IPS-18a (cell line): ENCODE measurements around the gene VEGFC.

ENCODE experiments used
- H3K27ac ChIP-seq: one replicate; pipeline ENCODE4 v1.5.1; 2013; ENCODE audit warnings: low read length
- H3K27me3 ChIP-seq: one replicate; pipeline ENCODE4 v1.6.1; 2013; ENCODE audit warnings: mild to moderate bottlenecking, low read length; ENCODE audit not compliant: control insufficient read depth, insufficient read depth
- H3K36me3 ChIP-seq: one replicate; pipeline ENCODE4 v1.6.1; 2013; ENCODE audit warnings: low read depth, low read length; ENCODE audit not compliant: control insufficient read depth
- H3K4me1 ChIP-seq: one replicate; pipeline ENCODE4 v1.6.1; 2013; ENCODE audit warnings: low read depth, low read length; ENCODE audit not compliant: control insufficient read depth
- H3K4me3 ChIP-seq: one replicate; pipeline ENCODE4 v1.5.1; 2013; ENCODE audit warnings: low read length
- H3K9ac ChIP-seq: one replicate; pipeline ENCODE4 v1.6.1; 2013; ENCODE audit warnings: mild to moderate bottlenecking, low read length, moderate library complexity
- H3K9me3 ChIP-seq: one replicate; pipeline ENCODE4 v1.6.1; 2013; ENCODE audit warnings: low read depth, low read length; ENCODE audit not compliant: control insufficient read depth

The VEGFC gene

GRCh38 chr4:176734461-176734860 lies 58.3 kb downstream of the VEGFC start:
- no peak overlapping the region for H3K9ac ChIP-seq
- H3K4me3 ChIP-seq = no peak overlapping the region
- H3K36me3 ChIP-seq = no peaks in the 10 kb centered on the region
- H3K27me3 ChIP-seq = no peaks in the 10 kb centered on the region
- no peaks in the 10 kb centered on the region for H3K4me1 ChIP-seq
- H3K27ac ChIP-seq = no peak overlapping the region
- no peaks in the 10 kb centered on the region for H3K9me3 ChIP-seq

GRCh38 chr4:176729489-176729888 lies 63.2 kb downstream of the VEGFC start:
- Histone ChIP-seq H3K9ac (no peak overlapping the region), H3K36me3 (no peaks in the 10 kb centered on the region), H3K27me3 (no peaks in the 10 kb centered on the region), H3K9me3 (no peaks in the 10 kb centered on the region), H3K27ac (no peak overlapping the region), H3K4me3 (no peak overlapping the region), H3K4me1 (no peaks in the 10 kb centered on the region)

- Histone ChIP-seq H3K27me3 (no peaks in the 10 kb centered on the region), H3K9me3 (no peaks in the 10 kb centered on the region), H3K36me3 (no peaks in the 10 kb centered on the region), H3K4me1 (no peaks in the 10 kb centered on the region), H3K27ac (no peak overlapping the region), H3K9ac (no peak overlapping the region), H3K4me3 (no peak overlapping the region)
These were observed 65.9 kb downstream of the VEGFC start for GRCh38 chr4:176726803-176727202.

GRCh38 chr4:176721459-176721858 lies 71.3 kb downstream of the VEGFC start:
- Histone ChIP-seq H3K27me3 (no peaks in the 10 kb centered on the region), H3K9me3 (no peaks in the 10 kb centered on the region), H3K9ac (no peak overlapping the region), H3K36me3 (no peaks in the 10 kb centered on the region), H3K27ac (no peak overlapping the region), H3K4me3 (no peak overlapping the region), H3K4me1 (no peaks in the 10 kb centered on the region)

- H3K9ac ChIP-seq = no peak overlapping the region
- H3K9me3 ChIP-seq = no peaks in the 10 kb centered on the region
- H3K27ac ChIP-seq = no peak overlapping the region
- no peaks in the 10 kb centered on the region for H3K36me3 ChIP-seq
- no peaks in the 10 kb centered on the region for H3K4me1 ChIP-seq
- H3K27me3 ChIP-seq = no peaks in the 10 kb centered on the region
- H3K4me3 ChIP-seq = no peak overlapping the region
These were observed 73.8 kb downstream of the VEGFC start for GRCh38 chr4:176718881-176719280.

- Histone ChIP-seq H3K36me3 (no peaks in the 10 kb centered on the region), H3K9me3 (no peaks in the 10 kb centered on the region), H3K4me1 (no peaks in the 10 kb centered on the region), H3K9ac (no peak overlapping the region), H3K4me3 (no peak overlapping the region), H3K27me3 (no peaks in the 10 kb centered on the region), H3K27ac (no peak overlapping the region)
These were observed 75.5 kb downstream of the VEGFC start for GRCh38 chr4:176717237-176717636.

- H3K9ac ChIP-seq = no peak overlapping the region
- no peaks in the 10 kb centered on the region for H3K4me1 ChIP-seq
- H3K4me3 ChIP-seq = no peak overlapping the region
- H3K27ac ChIP-seq = no peak overlapping the region
- H3K27me3 ChIP-seq = no peaks in the 10 kb centered on the region
- no peaks in the 10 kb centered on the region for H3K36me3 ChIP-seq
- H3K9me3 ChIP-seq = no peaks in the 10 kb centered on the region
These were observed 83.3 kb downstream of the VEGFC start for GRCh38 chr4:176709417-176709816.

- H3K27ac ChIP-seq = no peak overlapping the region
- no peaks in the 10 kb centered on the region for H3K36me3 ChIP-seq
- no peak overlapping the region for H3K9ac ChIP-seq
These were observed 83.9 kb downstream of the VEGFC start for GRCh38 chr4:176708771-176709311.

GRCh38 chr4:176690716-176691115 lies 102.0 kb downstream of the VEGFC start:
- Histone ChIP-seq H3K36me3 (no peaks in the 10 kb centered on the region), H3K9me3 (no peaks in the 10 kb centered on the region), H3K27me3 (no peaks in the 10 kb centered on the region), H3K9ac (no peak overlapping the region), H3K27ac (no peak overlapping the region), H3K4me1 (no peaks in the 10 kb centered on the region), H3K4me3 (no peak overlapping the region)

More at GRCh38 chr4:176708771-176709311, 83.9 kb downstream of the VEGFC start:
- Histone ChIP-seq H3K4me3 (no peak overlapping the region), H3K27me3 (no peaks in the 10 kb centered on the region), H3K4me1 (no peaks in the 10 kb centered on the region), H3K9me3 (no peaks in the 10 kb centered on the region)

GRCh38 chr4:176680668-176681180 lies 112.0 kb downstream of the VEGFC start:
- no peak overlapping the region for H3K4me3 ChIP-seq
- H3K9me3 ChIP-seq = no peaks in the 10 kb centered on the region
- H3K27me3 ChIP-seq = no peaks in the 10 kb centered on the region
- no peaks in the 10 kb centered on the region for H3K36me3 ChIP-seq
- H3K27ac ChIP-seq = no peak overlapping the region
- H3K4me1 ChIP-seq = no peaks in the 10 kb centered on the region
- H3K9ac ChIP-seq = no peak overlapping the region

- Histone ChIP-seq H3K9me3 (no peaks in the 10 kb centered on the region), H3K36me3 (no peaks in the 10 kb centered on the region), H3K27ac (no peak overlapping the region), H3K4me3 (no peak overlapping the region), H3K27me3 (no peaks in the 10 kb centered on the region), H3K9ac (no peak overlapping the region), H3K4me1 (peaks cover 4% of the 10 kb centered on the region)
These were observed 115.8 kb downstream of the VEGFC start for GRCh38 chr4:176676901-176677300.

- Histone ChIP-seq H3K4me3 (no peak overlapping the region), H3K36me3 (no peaks in the 10 kb centered on the region), H3K9ac (no peak overlapping the region), H3K4me1 (peaks cover 4% of the 10 kb centered on the region), H3K27me3 (no peaks in the 10 kb centered on the region), H3K27ac (no peak overlapping the region), H3K9me3 (no peaks in the 10 kb centered on the region)
These were observed 116.9 kb downstream of the VEGFC start for GRCh38 chr4:176675810-176676209.
